ENCODE results near the gene ZDHHC24. TPM values are rescaled to one million over a fixed set of nuclear protein-coding genes. Genes with fewer than 3 reads are reported as not detected.

ZDHHC24 gene
- total RNA-seq, 1 experiment from 2014 or later = 19.4 TPM

DNA sequence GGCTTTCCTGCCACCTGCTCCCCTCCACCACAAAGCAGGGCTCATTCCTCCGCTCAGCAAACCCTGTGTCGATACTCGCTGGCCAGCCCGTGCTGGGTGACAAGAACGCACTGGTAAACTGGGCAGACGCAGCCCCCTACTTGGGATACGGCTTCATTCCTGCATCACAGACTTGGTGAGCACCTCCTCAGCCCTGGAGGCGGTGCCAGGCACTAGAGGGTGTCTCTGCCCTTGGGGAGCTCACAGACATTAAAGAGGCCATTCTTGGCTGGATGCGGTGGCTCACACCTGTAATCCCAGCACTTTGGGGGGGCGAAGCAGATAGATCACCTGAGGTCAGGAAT is 6.0 kb downstream of the ZDHHC24 start:
- Histone ChIP-seq H3K9me2 (ENCODE audit: insufficient read depth) (no peaks in the 10 kb centered on the region), H3K79me2 (ENCODE audit: low read depth) (no peaks in the 10 kb centered on the region), H3K4me2 (no peak overlapping the region), H3K4me3 (no peak overlapping the region), H3K4me1 (replicated peaks; ENCODE audit: insufficient read depth) (peaks cover 4% of the 10 kb centered on the region), H2AFZ (no peak overlapping the region), H3F3A (ENCODE audit: insufficient read depth, low read depth) (peaks cover 6% of the 10 kb centered on the region; the same call in 1 of the 2 replicates), H3K9me3 (ENCODE audit: insufficient read depth, low read depth) (no peaks in the 10 kb centered on the region), H4K20me1 (ENCODE audit: insufficient read depth) (no peaks in the 10 kb centered on the region), H3K27ac (no peak overlapping the region), H3K36me3 (ENCODE audit: low read depth) (no peaks in the 10 kb centered on the region; the same call in 1 of the 2 replicates), H3K27me3 (ENCODE audit: insufficient read depth, low read depth) (no peaks in the 10 kb centered on the region)
- CTCF ChIA-PET = no interaction called here
- intact Hi-C loops (cut with micrococcal nuclease; ENCODE audit: unreplicated experiment) = no loop called here
- POLR2A ChIA-PET (ENCODE audit: unreplicated experiment) = no interaction called here
- BruUV-seq (replicated peaks) = no TSS peak
- no peak for DNase-seq
- TF ChIP-seq EZH2 (IDR thresholded peaks at IDR 0.05; ENCODE audit: low read depth) = no peak
- TF ChIP-seq, protein P1, sequence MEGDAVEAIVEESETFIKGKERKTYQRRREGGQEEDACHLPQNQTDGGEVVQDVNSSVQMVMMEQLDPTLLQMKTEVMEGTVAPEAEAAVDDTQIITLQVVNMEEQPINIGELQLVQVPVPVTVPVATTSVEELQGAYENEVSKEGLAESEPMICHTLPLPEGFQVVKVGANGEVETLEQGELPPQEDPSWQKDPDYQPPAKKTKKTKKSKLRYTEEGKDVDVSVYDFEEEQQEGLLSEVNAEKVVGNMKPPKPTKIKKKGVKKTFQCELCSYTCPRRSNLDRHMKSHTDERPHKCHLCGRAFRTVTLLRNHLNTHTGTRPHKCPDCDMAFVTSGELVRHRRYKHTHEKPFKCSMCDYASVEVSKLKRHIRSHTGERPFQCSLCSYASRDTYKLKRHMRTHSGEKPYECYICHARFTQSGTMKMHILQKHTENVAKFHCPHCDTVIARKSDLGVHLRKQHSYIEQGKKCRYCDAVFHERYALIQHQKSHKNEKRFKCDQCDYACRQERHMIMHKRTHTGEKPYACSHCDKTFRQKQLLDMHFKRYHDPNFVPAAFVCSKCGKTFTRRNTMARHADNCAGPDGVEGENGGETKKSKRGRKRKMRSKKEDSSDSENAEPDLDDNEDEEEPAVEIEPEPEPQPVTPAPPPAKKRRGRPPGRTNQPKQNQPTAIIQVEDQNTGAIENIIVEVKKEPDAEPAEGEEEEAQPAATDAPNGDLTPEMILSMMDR (conservative IDR thresholded peaks at IDR 0.05) = no peak

DNA sequence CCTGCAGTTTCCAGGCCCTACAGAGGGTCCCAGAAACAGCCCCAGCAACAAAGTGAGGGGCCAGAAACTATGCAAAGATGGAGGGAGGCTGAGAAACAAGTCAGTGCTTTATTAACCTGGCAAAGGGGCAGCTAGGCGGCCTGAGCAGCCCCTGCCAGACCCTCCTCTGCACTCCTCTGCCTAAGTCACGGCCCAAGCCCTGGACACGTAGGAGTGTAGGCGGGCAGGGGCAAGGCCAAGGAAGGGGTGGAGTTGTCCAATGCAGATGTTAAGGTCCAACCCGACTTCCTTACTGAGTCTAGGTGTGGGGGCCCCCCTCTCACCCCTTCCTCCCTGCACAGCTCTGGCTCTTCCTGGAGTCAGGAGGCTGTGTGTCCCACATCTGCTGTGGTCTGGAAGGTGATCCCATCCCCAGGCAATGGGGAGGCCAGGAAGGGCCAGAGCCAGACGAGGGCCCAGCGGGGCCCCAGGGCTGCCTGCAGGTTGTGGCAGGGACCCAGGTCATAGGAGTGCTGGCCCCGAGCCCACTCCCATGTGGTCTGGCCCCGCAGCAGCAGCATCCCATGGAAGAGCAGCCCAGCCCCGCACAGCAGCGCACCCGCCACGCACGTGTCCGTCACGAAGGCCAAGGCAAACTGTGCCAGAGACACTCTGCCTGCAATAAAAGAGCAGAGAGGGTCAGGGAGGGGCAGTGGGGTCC is 6.5 kb downstream of the ZDHHC24 start:
- Histone ChIP-seq H3K4me3 (no peak overlapping the region), H3K27me3 (ENCODE audit: insufficient read depth, low read depth) (no peaks in the 10 kb centered on the region), H3K4me2 (no peak overlapping the region), H2AFZ (no peak overlapping the region), H3K79me2 (ENCODE audit: low read depth) (no peaks in the 10 kb centered on the region), H3F3A (ENCODE audit: insufficient read depth, low read depth) (peaks cover 6% of the 10 kb centered on the region; the same call in 1 of the 2 replicates), H4K20me1 (ENCODE audit: insufficient read depth) (no peaks in the 10 kb centered on the region), H3K36me3 (ENCODE audit: low read depth) (no peaks in the 10 kb centered on the region; the same call in 1 of the 2 replicates), H3K27ac (no peak overlapping the region), H3K9me2 (ENCODE audit: insufficient read depth) (no peaks in the 10 kb centered on the region), H3K4me1 (replicated peaks; ENCODE audit: insufficient read depth) (no peaks in the 10 kb centered on the region), H3K9me3 (ENCODE audit: insufficient read depth, low read depth) (no peaks in the 10 kb centered on the region)
- no peak for TF ChIP-seq EZH2 (IDR thresholded peaks at IDR 0.05; ENCODE audit: low read depth)
- TF ChIP-seq, protein P1 (conservative IDR thresholded peaks at IDR 0.05) = no peak
- ChIA-PET POLR2A (ENCODE audit: unreplicated experiment) (no interaction called here), CTCF (no interaction called here)
- no peak for DNase-seq
- intact Hi-C loops (cut with micrococcal nuclease; ENCODE audit: unreplicated experiment) = no loop called here
- BruUV-seq (replicated peaks) = no TSS peak

DNA sequence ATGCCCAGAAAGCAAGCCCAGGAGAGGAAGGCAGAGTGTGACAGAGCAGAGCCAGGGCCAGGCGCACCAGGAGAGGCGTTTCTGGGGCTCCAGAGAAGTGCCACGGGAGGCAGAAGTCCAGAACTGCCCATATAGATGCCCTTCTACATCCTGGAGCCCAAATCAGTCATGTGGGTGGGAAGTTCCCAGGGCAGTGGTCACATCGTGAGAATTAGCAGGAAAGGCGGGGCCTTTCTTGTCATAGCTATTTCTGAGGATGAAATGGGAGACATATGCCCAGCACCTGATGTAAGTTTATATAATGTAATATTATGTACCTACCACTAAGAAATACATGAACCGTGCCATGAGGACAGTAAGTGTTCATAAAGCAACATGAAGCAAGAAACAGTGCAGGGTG is 13.1 kb downstream of the ZDHHC24 start:
- no peak for DNase-seq
- no TSS peak for BruUV-seq (replicated peaks)
- Histone ChIP-seq H3K4me3 (no peak overlapping the region), H3K4me2 (no peak overlapping the region), H3K9me2 (ENCODE audit: insufficient read depth) (no peaks in the 10 kb centered on the region), H3K36me3 (ENCODE audit: low read depth) (no peaks in the 10 kb centered on the region; the same call in 1 of the 2 replicates), H3K4me1 (replicated peaks; ENCODE audit: insufficient read depth) (no peaks in the 10 kb centered on the region), H2AFZ (no peak overlapping the region), H3K9me3 (ENCODE audit: insufficient read depth, low read depth) (no peaks in the 10 kb centered on the region), H3K79me2 (ENCODE audit: low read depth) (no peaks in the 10 kb centered on the region), H3F3A (ENCODE audit: insufficient read depth, low read depth) (peaks cover 16% of the 10 kb centered on the region; the same call in 1 of the 2 replicates), H3K27ac (no peak overlapping the region), H3K27me3 (ENCODE audit: insufficient read depth, low read depth) (no peaks in the 10 kb centered on the region), H4K20me1 (ENCODE audit: insufficient read depth) (no peaks in the 10 kb centered on the region)
- ChIA-PET CTCF (no interaction called here), POLR2A (ENCODE audit: unreplicated experiment) (no interaction called here)
- intact Hi-C loops (cut with micrococcal nuclease; ENCODE audit: unreplicated experiment) = no loop called here
- TF ChIP-seq, protein P1 (conservative IDR thresholded peaks at IDR 0.05) = no peak
- no peak for TF ChIP-seq EZH2 (IDR thresholded peaks at IDR 0.05; ENCODE audit: low read depth)
